ENCODE measurements around the gene VWA8. TPM values are rescaled to one million over a fixed set of nuclear protein-coding genes. Genes with fewer than 3 reads are reported as not detected.
A peak's percentile ranks its signal among the peaks of the same experiment; 100 is the strongest.
"Not testable (repeated sequence)": the region's sequence is repeated elsewhere in the genome, so short reads cannot be mapped to it uniquely, and the experiment has no call there.

Gene VWA8
- polyA plus RNA-seq, 3 donors: 19.5 to 21.6 (median 20.2) TPM

GRCh38 chr13:41971848-41972247 is 10.9 kb upstream of the VWA8 start:
- DNase-seq (ENCODE audit: extremely low read depth in 1 of 11, low read depth in 9 of 11, low spot score in 4 of 11): no peak

GRCh38 chr13:41970918-41971317 is 10.0 kb upstream of the VWA8 start:
- no peak for DNase-seq (ENCODE audit: extremely low read depth in 1 of 11, low read depth in 9 of 11, low spot score in 4 of 11)

GRCh38 chr13:41970022-41970421 is 9.1 kb upstream of the VWA8 start:
- no peak for DNase-seq (ENCODE audit: extremely low read depth in 1 of 11, low read depth in 9 of 11, low spot score in 4 of 11)

GRCh38 chr13:41969072-41969471 is 8.2 kb upstream of the VWA8 start:
- DNase-seq (ENCODE audit: extremely low read depth in 1 of 11, low read depth in 9 of 11, low spot score in 4 of 11): no peak

GRCh38 chr13:41966671-41967070 is 5.8 kb upstream of the VWA8 start:
- DNase-seq (ENCODE audit: extremely low read depth in 1 of 11, low read depth in 9 of 11, low spot score in 4 of 11): no peak

- DNase-seq (ENCODE audit: extremely low read depth in 1 of 11, low read depth in 9 of 11, low spot score in 4 of 11): no peak
These were observed 2.1 kb upstream of the VWA8 start for GRCh38 chr13:41962994-41963393.

- DNase-seq (ENCODE audit: extremely low read depth in 1 of 11, low read depth in 9 of 11, low spot score in 4 of 11): peak in 2 of 11 donors; percentile 21 to 55
These were observed 504 bp upstream of the VWA8 start for GRCh38 chr13:41961466-41961760.

GRCh38 chr13:41960211-41960636 is 685 bp downstream of the VWA8 start:
- DNase-seq (ENCODE audit: extremely low read depth in 1 of 11, low read depth in 9 of 11, low spot score in 4 of 11): peak in 3 of 11 donors; percentile 7 to 31 (median 19)

- DNase-seq (ENCODE audit: extremely low read depth in 1 of 11, low read depth in 9 of 11, low spot score in 4 of 11): no peak
These were observed 4.6 kb downstream of the VWA8 start for GRCh38 chr13:41956272-41956671.

- no peak for DNase-seq (ENCODE audit: extremely low read depth in 1 of 11, low read depth in 9 of 11, low spot score in 4 of 11)
These were observed 5.3 kb downstream of the VWA8 start for GRCh38 chr13:41955605-41956004.

GRCh38 chr13:41954226-41954625 is 6.7 kb downstream of the VWA8 start:
- no peak for DNase-seq (ENCODE audit: extremely low read depth in 1 of 11, low read depth in 9 of 11, low spot score in 4 of 11)

GRCh38 chr13:41952749-41953148 is 8.2 kb downstream of the VWA8 start:
- no peak for DNase-seq (ENCODE audit: extremely low read depth in 1 of 11, low read depth in 9 of 11, low spot score in 4 of 11)

GRCh38 chr13:41949104-41949503 is 11.8 kb downstream of the VWA8 start:
- DNase-seq (ENCODE audit: extremely low read depth in 1 of 11, low read depth in 9 of 11, low spot score in 4 of 11): not testable (repeated sequence)

GRCh38 chr13:41945926-41946325 is 15.0 kb downstream of the VWA8 start:
- DNase-seq (ENCODE audit: extremely low read depth in 1 of 11, low read depth in 9 of 11, low spot score in 4 of 11): no peak

GRCh38 chr13:41944635-41945397 is 16.1 kb downstream of the VWA8 start:
- no peak for DNase-seq (ENCODE audit: extremely low read depth in 1 of 11, low read depth in 9 of 11, low spot score in 4 of 11)

GRCh38 chr13:41944229-41944628 is 16.7 kb downstream of the VWA8 start:
- no peak for DNase-seq (ENCODE audit: extremely low read depth in 1 of 11, low read depth in 9 of 11, low spot score in 4 of 11)

GRCh38 chr13:41942462-41943094 is 18.3 kb downstream of the VWA8 start:
- DNase-seq (ENCODE audit: extremely low read depth in 1 of 11, low read depth in 9 of 11, low spot score in 4 of 11): no peak

- no peak for DNase-seq (ENCODE audit: extremely low read depth in 1 of 11, low read depth in 9 of 11, low spot score in 4 of 11)
These were observed 19.7 kb downstream of the VWA8 start for GRCh38 chr13:41941174-41941573.

GRCh38 chr13:41939398-41939797 is 21.5 kb downstream of the VWA8 start:
- no peak for DNase-seq (ENCODE audit: extremely low read depth in 1 of 11, low read depth in 9 of 11, low spot score in 4 of 11)

GRCh38 chr13:41938918-41939317 is 22.0 kb downstream of the VWA8 start:
- DNase-seq (ENCODE audit: extremely low read depth in 1 of 11, low read depth in 9 of 11, low spot score in 4 of 11): no peak

GRCh38 chr13:41937388-41937787 is 23.5 kb downstream of the VWA8 start:
- DNase-seq (ENCODE audit: extremely low read depth in 1 of 11, low read depth in 9 of 11, low spot score in 4 of 11): no peak

Measured in renal cortex interstitium (tissue), 11 donors.